A549 (cell line): ENCODE data around the gene IGHMBP2. TPM values are rescaled to one million over a fixed set of nuclear protein-coding genes. Genes with fewer than 3 reads are reported as not detected.

Source experiments
- ATAC-seq, 2 experiments: fragments of 200-7000 bp in 1 of 2; fragments of >200 bp in 1 of 2; cut with Nextera tagmentation in 1 of 2; cut with Tn5 transposase in 1 of 2; 3 replicates each; pipeline versions ENCODE4 v1.8.0 to v1.9.1; 2018 to 2020; ENCODE audit warnings: mild to moderate bottlenecking in 1 of 2, moderate library complexity in 1 of 2
- CTCF ChIA-PET: fragments of 300-600 bp; sonication (Branson Sonifier 250); formaldehyde crosslinking; extraction: SDS; loops from one replicate; lab custom pipeline; 2021; ENCODE audit warnings: antibody characterized with exemption, inconsistent platforms; lab: Yijun Ruan, JAX
- POLR2A ChIA-PET: fragments of 350-600 bp; formaldehyde crosslinking; extraction: SDS; loops from one replicate; lab custom pipeline; 2021; ENCODE audit warnings: antibody characterized with exemption, inconsistent platforms; lab: Yijun Ruan, JAX
- DNase-seq, 2 experiments: peaks; one replicate each; pipeline versions ENCODE4 v3.0.0 to v3.0.0-alpha.2; 2011 to 2016; ENCODE audit warnings: low read depth in 1 of 2, low spot score in 1 of 2
- FAIRE-seq: peaks from 2 replicates; lab custom pipeline; 2011; peaks lifted over from hg19 to GRCh38; lab: Jason Lieb, UNC
- H3K27ac ChIP-seq, 2 experiments: fragments of >200 bp; sonication (Bioruptor Twin); formaldehyde crosslinking; 3 replicates each; pipeline ENCODE4 v1.5.1; 2016 to 2017
- H3K4me1 ChIP-seq: fragments of >200 bp; sonication (Bioruptor Twin); formaldehyde crosslinking; 3 replicates; pipeline ENCODE4 v1.6.1; 2016
- H3K4me2 ChIP-seq: fragments of >200 bp; sonication (Bioruptor Twin); formaldehyde crosslinking; 3 replicates; pipeline ENCODE4 v1.6.1; 2016
- H3K4me3 ChIP-seq: fragments of >200 bp; sonication (Bioruptor Twin); formaldehyde crosslinking; 3 replicates; pipeline ENCODE4 v1.5.1; 2016
- H3K9me3 ChIP-seq: fragments of >200 bp; sonication (Bioruptor Twin); formaldehyde crosslinking; 3 replicates; pipeline ENCODE4 v1.6.1; 2016
- CHD4 ChIP-seq: fragments of 200-600 bp; sonication (generic); IDR thresholded peaks from 2 replicates; pipeline ENCODE4 v1.6.1; 2016; ENCODE audit warnings: antibody characterized with exemption, mild to moderate bottlenecking, borderline replicate concordance
- EHF ChIP-seq: fragments of 250-450 bp; sonication (Bioruptor Pico); IDR thresholded peaks from 2 replicates; pipeline ENCODE4 v1.5.0; 2020; ENCODE audit warnings: mild to moderate bottlenecking
- EP300 ChIP-seq, 2 experiments: fragments of >200 bp; sonication (Bioruptor Twin); formaldehyde crosslinking; IDR thresholded peaks; 2 replicates in 1 of 2; 3 replicates in 1 of 2; pipeline ENCODE4 v1.6.1; 2016 to 2017
- ESRRA ChIP-seq: fragments of 150-350 bp; IDR thresholded peaks from 2 replicates; pipeline ENCODE4 v1.6.1; 2014; ENCODE audit warnings: mild to moderate bottlenecking, low read length, borderline replicate concordance
- GATA3 ChIP-seq: IDR thresholded peaks from 2 replicates; pipeline ENCODE4 v1.6.1; 2012; ENCODE audit warnings: borderline replicate concordance
- HDAC2 ChIP-seq: fragments of 200-600 bp; sonication (generic); IDR thresholded peaks from 2 replicates; pipeline ENCODE4 v1.6.1; 2016
- HEYL ChIP-seq: fragments of 250-450 bp; sonication (Bioruptor Pico); IDR thresholded peaks from 2 replicates; pipeline ENCODE4 v1.8.0; 2021; ENCODE audit warnings: mild to moderate bottlenecking, moderate library complexity
- HOXB5 ChIP-seq: fragments of 250-450 bp; sonication (Bioruptor Pico); IDR thresholded peaks from 2 replicates; pipeline ENCODE4 v1.5.0; 2020; ENCODE audit warnings: mild to moderate bottlenecking, moderate library complexity
- JUN ChIP-seq, 2 experiments: fragments of >200 bp; sonication (Bioruptor Twin); formaldehyde crosslinking; IDR thresholded peaks; 2 replicates in 1 of 2; 3 replicates in 1 of 2; pipeline ENCODE4 v1.6.1; 2016 to 2017
- KDM1A ChIP-seq: fragments of 200-600 bp; sonication (generic); IDR thresholded peaks from 2 replicates; pipeline ENCODE4 v1.6.1; 2016; ENCODE audit warnings: low read depth, mild to moderate bottlenecking
- NPAS2 ChIP-seq: fragments of 250-450 bp; sonication (Bioruptor Pico); IDR thresholded peaks from 2 replicates; pipeline ENCODE4 v1.8.0; 2022; ENCODE audit warnings: mild to moderate bottlenecking, moderate library complexity, borderline replicate concordance
- POLR2A ChIP-seq: IDR thresholded peaks from 2 replicates; pipeline ENCODE4 v1.6.1; 2012; ENCODE audit warnings: mild to moderate bottlenecking, low read length
- RAD21 ChIP-seq, 2 experiments: fragments of >200 bp in 1 of 2; sonication (Bioruptor Twin) in 1 of 2; formaldehyde crosslinking in 1 of 2; IDR thresholded peaks in 1 of 2; conservative IDR thresholded peaks in 1 of 2; 2 replicates in 1 of 2; 3 replicates in 1 of 2; pipeline ENCODE4 v1.6.1; 2012 to 2018; ENCODE audit warnings: inconsistent platforms in 1 of 2
- RNF2 ChIP-seq: fragments of 200-600 bp; sonication (generic); IDR thresholded peaks from 2 replicates; pipeline ENCODE4 v1.6.1; 2016; ENCODE audit warnings: low read depth, mild to moderate bottlenecking, antibody characterized with exemption, moderate library complexity, borderline replicate concordance
- ZC3H11A ChIP-seq: fragments of 450-650 bp; IDR thresholded peaks from 2 replicates; pipeline ENCODE4 v1.6.1; 2014; ENCODE audit warnings: antibody characterized with exemption, mild to moderate bottlenecking
- ZFP36 ChIP-seq: fragments of 450-650 bp; IDR thresholded peaks from 2 replicates; pipeline ENCODE4 v1.6.1; 2014; ENCODE audit warnings: borderline replicate concordance; ENCODE audit not compliant: partially characterized antibody
- WGBS: methylation state at CpG from one replicate; pipeline ENCODE4 v1.1.6; 2017; ENCODE audit errors: missing lambda C conversion rate; 5-methylcytosine and 5-hydroxymethylcytosine counted together
- polyA plus RNA-seq, 4 experiments: library from polyadenylated mRNA; depleted of rRNA in 3 of 4; stranded (reverse); fragments of >200 nt; fragmentation: RNase III in 1 of 4; extraction: RNeasy Plus Mini Kit Qiagen cat#74134 plus additional on column Dnase treatment in 1 of 4; gene quantifications; 2 replicates in 3 of 4; 3 replicates in 1 of 4; pipeline ENCODE4 v1.2.3, GENCODE V29; 2011 to 2017
- TF ChIP-seq, protein P1 (sequence below): fragments of >200 bp; sonication (Bioruptor Twin); formaldehyde crosslinking; IDR thresholded peaks from 2 replicates; pipeline ENCODE4 v1.6.1; 2016
- TF ChIP-seq, protein P2 (sequence below): fragments of 250-450 bp; sonication (Bioruptor Pico); IDR thresholded peaks from 2 replicates; pipeline ENCODE4 v1.5.0; 2020; ENCODE audit warnings: low read depth, mild to moderate bottlenecking, moderate library complexity
- TF ChIP-seq, protein P3 (sequence below): fragments of 250-450 bp; sonication (Bioruptor Pico); IDR thresholded peaks from 2 replicates; pipeline ENCODE4 v1.5.0; 2021; ENCODE audit warnings: mild to moderate bottlenecking, moderate library complexity, borderline replicate concordance
- TF ChIP-seq, protein P4 (sequence below): IDR thresholded peaks from 2 replicates; pipeline ENCODE4 v1.6.1; 2012

Gene IGHMBP2
- polyA plus RNA-seq, 2 of the 4 experiments (the other 2 are of a cell fraction): 11.9 to 12.8 TPM

DNA sequence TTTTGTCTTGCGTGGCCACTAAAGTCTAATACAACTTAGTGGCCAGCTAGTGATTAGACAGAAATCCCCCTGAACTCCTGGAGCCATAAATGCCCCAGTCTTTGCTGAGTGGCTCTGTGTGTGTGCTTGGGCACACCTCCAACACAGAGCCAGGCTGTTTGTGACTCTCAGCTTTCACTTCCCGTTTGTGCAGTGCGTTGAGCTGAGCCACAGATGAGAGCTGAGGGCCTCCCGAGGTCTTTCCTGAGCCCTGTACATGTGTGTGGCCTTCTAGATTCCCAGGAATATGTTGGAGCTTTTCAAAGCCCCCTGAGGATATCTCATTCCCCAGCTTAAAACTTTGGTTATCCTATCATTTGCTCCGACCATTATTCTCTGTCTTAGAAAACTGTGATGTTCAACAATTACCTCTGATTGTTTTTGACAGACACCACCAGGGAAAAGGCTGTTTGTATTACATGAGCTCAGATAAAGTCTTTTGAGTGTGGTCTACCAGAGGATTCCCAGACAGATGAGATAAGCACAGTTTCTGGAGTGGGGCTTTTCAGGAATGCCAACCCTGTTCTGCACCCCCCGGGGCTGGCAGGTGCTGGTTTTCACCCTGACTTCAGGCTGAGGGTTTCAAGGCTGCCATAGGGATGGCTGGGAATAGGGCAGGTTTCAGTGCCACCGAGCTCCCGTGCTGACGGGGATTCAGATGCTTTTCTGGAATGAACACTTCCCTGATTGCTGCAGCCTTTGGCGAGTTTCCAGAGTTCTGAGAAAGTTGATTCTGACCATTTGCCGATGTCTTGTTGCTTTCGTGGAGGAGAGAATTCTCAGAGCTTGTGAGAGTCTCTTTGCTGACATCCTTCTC, 23.8 kb downstream of the IGHMBP2 start:
- FAIRE-seq (no peak), DNase-seq (no peak), ATAC-seq (no peak)
- Histone ChIP-seq H3K4me2 (no peak overlapping the region), H3K4me1 (no peaks in the 10 kb centered on the region), H3K4me3 (no peak overlapping the region), H3K9me3 (peaks cover 32% of the 10 kb centered on the region), H3K27ac (no peak overlapping the region)
- CTCF ChIA-PET: interaction anchor here (0.7 to 1.3 kb wide), 3 partner anchors 8 to 174 kb away, joined by 3 read pairs; partner anchors contain the start of gene MRGPRF
- POLR2A ChIA-PET: interaction anchor here (0.5 kb wide), 1 partner anchor 38 kb away, joined by 3 read pairs; no protein-coding TSS in a partner anchor
- 94% methylated on average over 12 of the region's 12 CpGs for WGBS
- TF ChIP-seq ZFP36 (no peak), HDAC2 (no peak), ESRRA (no peak), POLR2A (no peak), GATA3 (no peak), HOXB5 (no peak), ZC3H11A (no peak), CHD4 (no peak)
- TF ChIP-seq, protein P1, sequence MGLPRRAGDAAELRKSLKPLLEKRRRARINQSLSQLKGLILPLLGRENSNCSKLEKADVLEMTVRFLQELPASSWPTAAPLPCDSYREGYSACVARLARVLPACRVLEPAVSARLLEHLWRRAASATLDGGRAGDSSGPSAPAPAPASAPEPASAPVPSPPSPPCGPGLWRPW: no peak
- TF ChIP-seq, protein P2, sequence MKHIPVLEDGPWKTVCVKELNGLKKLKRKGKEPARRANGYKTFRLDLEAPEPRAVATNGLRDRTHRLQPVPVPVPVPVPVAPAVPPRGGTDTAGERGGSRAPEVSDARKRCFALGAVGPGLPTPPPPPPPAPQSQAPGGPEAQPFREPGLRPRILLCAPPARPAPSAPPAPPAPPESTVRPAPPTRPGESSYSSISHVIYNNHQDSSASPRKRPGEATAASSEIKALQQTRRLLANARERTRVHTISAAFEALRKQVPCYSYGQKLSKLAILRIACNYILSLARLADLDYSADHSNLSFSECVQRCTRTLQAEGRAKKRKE (CRISPR knock-in tag): no peak
- TF ChIP-seq, protein P3, sequence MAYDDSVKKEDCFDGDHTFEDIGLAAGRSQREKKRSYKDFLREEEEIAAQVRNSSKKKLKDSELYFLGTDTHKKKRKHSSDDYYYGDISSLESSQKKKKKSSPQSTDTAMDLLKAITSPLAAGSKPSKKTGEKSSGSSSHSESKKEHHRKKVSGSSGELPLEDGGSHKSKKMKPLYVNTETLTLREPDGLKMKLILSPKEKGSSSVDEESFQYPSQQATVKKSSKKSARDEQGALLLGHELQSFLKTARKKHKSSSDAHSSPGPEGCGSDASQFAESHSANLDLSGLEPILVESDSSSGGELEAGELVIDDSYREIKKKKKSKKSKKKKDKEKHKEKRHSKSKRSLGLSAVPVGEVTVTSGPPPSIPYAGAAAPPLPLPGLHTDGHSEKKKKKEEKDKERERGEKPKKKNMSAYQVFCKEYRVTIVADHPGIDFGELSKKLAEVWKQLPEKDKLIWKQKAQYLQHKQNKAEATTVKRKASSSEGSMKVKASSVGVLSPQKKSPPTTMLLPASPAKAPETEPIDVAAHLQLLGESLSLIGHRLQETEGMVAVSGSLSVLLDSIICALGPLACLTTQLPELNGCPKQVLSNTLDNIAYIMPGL: no peak
- TF ChIP-seq, protein P4, sequence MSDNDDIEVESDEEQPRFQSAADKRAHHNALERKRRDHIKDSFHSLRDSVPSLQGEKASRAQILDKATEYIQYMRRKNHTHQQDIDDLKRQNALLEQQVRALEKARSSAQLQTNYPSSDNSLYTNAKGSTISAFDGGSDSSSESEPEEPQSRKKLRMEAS: no peak

DNA sequence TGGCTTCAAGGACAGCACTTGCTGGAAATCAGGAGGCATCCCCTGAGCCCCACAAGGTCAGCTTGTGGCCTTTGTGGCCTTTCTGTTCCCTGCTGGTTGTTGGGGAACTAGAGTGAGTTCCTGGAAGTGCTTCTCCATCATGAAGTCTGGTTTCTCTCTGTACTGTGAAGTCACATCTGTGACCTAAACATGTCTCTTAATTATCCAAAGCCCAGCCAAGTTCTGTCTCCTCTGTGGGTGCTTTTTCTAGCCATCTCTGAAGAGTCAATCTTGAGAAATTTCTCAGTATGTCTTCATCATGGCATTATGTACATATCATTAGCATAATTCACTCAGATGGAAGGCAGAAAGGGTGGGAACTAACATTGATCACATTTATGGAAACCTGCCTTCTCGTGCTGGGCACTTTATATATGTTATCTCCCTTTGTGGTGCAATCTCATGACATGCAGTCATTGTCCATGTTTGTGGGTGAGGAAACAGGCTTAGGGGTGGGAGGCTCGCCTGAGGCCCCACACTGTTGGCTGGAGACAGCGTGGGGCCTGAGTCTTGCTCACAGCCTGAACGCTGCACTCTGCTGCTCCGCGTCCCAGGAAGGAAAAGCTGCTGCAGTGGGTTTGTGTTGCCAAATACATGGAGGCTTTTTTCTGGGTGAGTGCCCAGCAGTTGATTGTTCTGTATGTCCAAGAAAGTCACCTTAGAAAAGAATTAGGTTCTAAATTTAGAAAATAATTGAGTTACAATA, 24.6 kb downstream of the IGHMBP2 start:
- no peak for DNase-seq
- H3K4me3 ChIP-seq: no peak overlapping the region
- H3K9me3 ChIP-seq: peaks cover 32% of the 10 kb centered on the region
- ChIA-PET CTCF (interaction anchor here (0.9 to 1.3 kb wide), 2 partner anchors 85 to 173 kb away, joined by 3 read pairs; partner anchors contain the start of gene MRGPRF), POLR2A (no interaction called here)
- no peak overlapping the region for H3K4me2 ChIP-seq
- no peak overlapping the region for H3K27ac ChIP-seq
- H3K4me1 ChIP-seq: no peaks in the 10 kb centered on the region
- no peak for FAIRE-seq
- no peak for ATAC-seq
- 89% methylated on average over 6 of the region's 6 CpGs for WGBS
- TF ChIP-seq EP300 (IDR thresholded peaks at IDR 0.05) (no peak), GATA3 (no peak), RNF2 (no peak), RAD21 (conservative IDR thresholded peaks at IDR 0.05 in 1 of 2, IDR thresholded peaks at IDR 0.05 in 1 of 2) (no peak), HEYL (CRISPR knock-in tag) (no peak), KDM1A (no peak), EHF (CRISPR knock-in tag) (no peak), NPAS2 (CRISPR knock-in tag) (no peak), JUN (IDR thresholded peaks at IDR 0.05) (no peak), POLR2A (no peak)
